ENCODE measurements around the gene CCNG2. TPM values are rescaled to one million over a fixed set of nuclear protein-coding genes. Genes with fewer than 3 reads are reported as not detected.
A peak's percentile ranks its signal among the peaks of the same experiment; 100 is the strongest.

Gene CCNG2
- total RNA-seq, 4 donors from 2014 or later: 39.2 to 70.8 (median 63.5) TPM

DNA sequence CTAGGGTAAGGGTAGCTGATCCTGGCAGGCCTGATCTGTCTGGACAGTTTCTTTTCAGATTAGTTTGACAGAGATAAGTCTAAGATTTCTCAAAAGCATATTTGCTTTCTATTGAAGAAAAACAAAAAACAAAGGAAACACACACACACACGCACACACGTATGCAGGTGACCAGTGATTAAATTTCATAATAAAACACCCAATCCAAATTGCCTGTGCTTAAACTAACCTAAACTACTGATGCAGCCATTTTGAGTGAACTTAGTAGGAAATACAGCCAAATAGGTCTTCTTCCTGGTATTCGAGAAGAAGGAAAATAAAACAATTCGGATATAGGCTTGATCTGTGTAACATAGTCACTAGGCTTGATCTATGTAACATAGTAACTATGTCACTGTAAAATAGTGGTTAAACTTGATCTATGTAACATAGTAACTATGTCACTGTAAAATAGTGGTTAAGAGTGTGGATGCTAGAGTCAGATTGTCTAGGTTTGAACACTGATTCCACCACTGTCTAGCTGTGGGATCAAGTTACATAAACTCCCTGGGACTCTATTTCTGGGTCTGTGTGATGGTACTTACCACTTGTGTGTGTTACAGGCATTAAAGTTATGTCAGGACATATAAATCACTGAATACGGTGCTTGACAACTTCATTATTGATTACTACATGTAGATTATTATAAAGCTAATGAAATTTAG lies 9.8 kb upstream of the CCNG2 start:
- 80 to 82% methylated on average over 5 of the region's 5 CpGs for WGBS, 2 donors
- Histone ChIP-seq H3K4me1 (peaks cover 0 to 7% (median 0%) of the 10 kb centered on the region in 3 donors), H3K9me3 (no peaks in the 10 kb centered on the region), H3K27me3 (no peaks in the 10 kb centered on the region), H3K36me3 (no peaks in the 10 kb centered on the region), H3K27ac (no peak overlapping the region), H3K4me3 (no peak overlapping the region)
- no peak for DNase-seq
- intact Hi-C loops (cut with DNase I): no loop called here
- TF ChIP-seq POLR2A (IDR thresholded peaks at IDR 0.05) (no peak), CTCF (IDR thresholded peaks at IDR 0.05) (no peak)

DNA sequence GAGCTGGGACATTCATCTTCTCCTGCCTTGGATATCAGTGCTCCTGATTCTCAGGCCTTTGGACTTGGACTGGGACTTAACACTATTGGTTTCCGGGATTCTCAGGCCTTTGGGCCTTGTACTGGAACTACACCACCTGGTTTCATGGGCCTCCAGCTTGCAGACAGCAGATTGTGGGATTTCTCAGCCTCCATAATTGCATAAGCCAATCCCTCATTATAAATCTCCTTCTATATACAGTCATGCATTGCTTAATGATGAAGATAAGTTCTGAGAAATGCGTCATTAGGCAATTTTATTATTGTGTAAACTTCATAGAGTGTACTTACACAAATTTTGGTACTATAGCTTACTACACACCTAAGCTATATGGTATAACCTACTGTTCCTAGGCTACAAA lies 8.9 kb upstream of the CCNG2 start:
- H3K9me3 ChIP-seq: no peaks in the 10 kb centered on the region
- H3K27me3 ChIP-seq: no peaks in the 10 kb centered on the region
- TF ChIP-seq CTCF (IDR thresholded peaks at IDR 0.05) (no peak), POLR2A (IDR thresholded peaks at IDR 0.05) (no peak)
- no peak overlapping the region for H3K4me3 ChIP-seq
- H3K4me1 ChIP-seq: peaks cover 0 to 16% (median 0%) of the 10 kb centered on the region in 3 donors
- WGBS, 2 donors: 81 to 100% methylated on average over 2 of the region's 2 CpGs
- DNase-seq: no peak
- no peaks in the 10 kb centered on the region for H3K36me3 ChIP-seq
- no peak overlapping the region for H3K27ac ChIP-seq
- intact Hi-C loops (cut with DNase I): no loop called here

DNA sequence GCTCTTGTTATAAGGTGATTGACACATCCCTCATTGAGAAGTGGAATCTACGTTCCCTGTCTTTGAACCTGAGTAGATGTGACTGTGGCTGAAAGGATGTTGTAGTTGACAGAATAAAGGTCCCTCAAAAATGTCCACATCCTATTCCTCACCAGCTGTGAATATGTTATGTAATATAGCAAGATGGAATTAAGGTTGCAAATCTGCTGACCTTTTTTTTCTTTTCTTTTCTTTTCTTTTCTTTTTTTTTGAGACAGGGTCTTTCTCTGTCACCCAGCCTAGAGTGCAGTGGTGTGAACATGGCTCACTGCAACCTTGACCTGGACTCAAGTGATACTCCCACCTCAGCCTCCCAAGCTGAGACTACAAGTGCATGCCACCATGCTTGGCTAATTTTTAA lies 7.2 kb upstream of the CCNG2 start:
- 85 to 89% methylated on average over 1 of the region's 1 CpG for WGBS, 2 donors
- TF ChIP-seq POLR2A (IDR thresholded peaks at IDR 0.05): no peak
- no peak for TF ChIP-seq CTCF (IDR thresholded peaks at IDR 0.05)
- DNase-seq: no peak
- Histone ChIP-seq H3K4me3 (no peak overlapping the region), H3K9me3 (no peaks in the 10 kb centered on the region), H3K36me3 (no peaks in the 10 kb centered on the region), H3K27ac (no peak overlapping the region), H3K4me1 (peaks cover 0 to 29% (median 0%) of the 10 kb centered on the region in 3 donors), H3K27me3 (no peaks in the 10 kb centered on the region)
- intact Hi-C loops (cut with DNase I): loop anchor here (10.0 kb wide), 1 partner anchor 55 kb away; no protein-coding TSS in a partner anchor

GRCh38 chr4:77151241-77151640 lies 5.8 kb upstream of the CCNG2 start:
- Histone ChIP-seq H3K27me3 (no peaks in the 10 kb centered on the region), H3K4me1 (peaks cover 0 to 37% (median 8%) of the 10 kb centered on the region in 3 donors), H3K27ac (no peak overlapping the region), H3K4me3 (no peak overlapping the region), H3K36me3 (no peaks in the 10 kb centered on the region), H3K9me3 (no peaks in the 10 kb centered on the region)
- 74 to 82% methylated on average over 5 of the region's 6 CpGs for WGBS, 2 donors
- TF ChIP-seq POLR2A (IDR thresholded peaks at IDR 0.05) (no peak), CTCF (IDR thresholded peaks at IDR 0.05) (no peak)
- no peak for DNase-seq
- intact Hi-C loops (cut with DNase I): loop anchor here (10.0 kb wide), 1 partner anchor 56 kb away; no protein-coding TSS in a partner anchor

DNA sequence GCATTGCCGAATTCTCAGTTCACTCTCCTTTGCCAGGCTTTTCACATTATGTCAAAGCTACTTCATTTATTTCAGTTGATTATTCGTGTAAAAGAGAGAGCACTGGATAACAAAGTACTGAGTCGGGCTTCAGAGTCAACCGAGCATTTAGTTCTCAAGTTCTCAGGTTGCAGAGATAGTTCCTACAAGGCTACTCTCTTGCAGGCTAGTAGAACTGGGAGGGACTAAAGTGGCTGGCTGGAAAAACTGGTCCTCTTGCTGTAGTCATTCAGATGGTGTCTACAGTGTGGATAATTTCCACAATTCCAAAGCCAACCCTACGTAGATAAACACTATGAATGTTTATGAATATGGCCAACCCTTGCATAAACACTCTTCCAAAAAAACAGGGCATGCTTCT lies 4.6 kb upstream of the CCNG2 start:
- Histone ChIP-seq H3K4me3 (no peak overlapping the region), H3K9me3 (no peaks in the 10 kb centered on the region), H3K27ac (peak overlapping the region in 1 of 4 donors; percentile 26), H3K27me3 (no peaks in the 10 kb centered on the region), H3K36me3 (no peaks in the 10 kb centered on the region), H3K4me1 (peaks cover 0 to 39% (median 9%) of the 10 kb centered on the region in 3 donors)
- 30 to 35% methylated on average over 5 of the region's 5 CpGs for WGBS, 2 donors
- no peak for TF ChIP-seq CTCF (IDR thresholded peaks at IDR 0.05)
- no peak for TF ChIP-seq POLR2A (IDR thresholded peaks at IDR 0.05)
- DNase-seq: no peak
- intact Hi-C loops (cut with DNase I): loop anchor here (10.0 kb wide), 1 partner anchor 58 kb away; no protein-coding TSS in a partner anchor

Measured in esophagus squamous epithelium (tissue), 5 donors.